Suprapubic skin (tissue), 4 donors: ENCODE results near the gene PKP2. TPM values are rescaled to one million over a fixed set of nuclear protein-coding genes. Genes with fewer than 3 reads are reported as not detected.

Experiments used
- DNase-seq, 2 donors: peaks; one replicate each; pipeline ENCODE4 v3.0.0-alpha.2; 2019; ENCODE audit warnings: low spot score in 2 of 2
- H3K27ac ChIP-seq: fragments of 200-600 bp; sonication (generic); one replicate; pipeline ENCODE4 v1.5.1; 2019
- H3K27me3 ChIP-seq: fragments of 200-600 bp; sonication (generic); one replicate; pipeline ENCODE4 v1.5.1; 2019
- H3K36me3 ChIP-seq: fragments of 200-600 bp; sonication (generic); one replicate; pipeline ENCODE4 v1.5.1; 2019
- H3K4me1 ChIP-seq: fragments of 200-600 bp; sonication (generic); one replicate; pipeline ENCODE4 v1.5.1; 2019
- H3K4me3 ChIP-seq: fragments of 200-600 bp; sonication (generic); one replicate; pipeline ENCODE4 v1.5.1; 2019; ENCODE audit warnings: mild to moderate bottlenecking
- H3K9me3 ChIP-seq: fragments of 200-600 bp; sonication (generic); one replicate; pipeline ENCODE4 v1.5.1; 2019
- EP300 ChIP-seq: sonication (generic); formaldehyde crosslinking; IDR thresholded peaks from one replicate; pipeline ENCODE4 v1.6.1; 2017; ENCODE audit warnings: antibody characterized with exemption
- POLR2A ChIP-seq, 2 donors: fragments of 450-650 bp; IDR thresholded peaks; one replicate each; pipeline ENCODE4 v1.6.1; 2017; ENCODE audit warnings: antibody characterized with exemption in 2 of 2, mild to moderate bottlenecking in 2 of 2, moderate library complexity in 2 of 2
- POLR2AphosphoS5 ChIP-seq, 3 donors: sonication (generic); formaldehyde crosslinking; IDR thresholded peaks; one replicate each; pipeline ENCODE4 v1.6.1; 2017; ENCODE audit warnings: antibody characterized with exemption in 3 of 3
- WGBS: methylation state at CpG from one replicate; pipeline ENCODE4 v1.1.5; 2018; 5-methylcytosine and 5-hydroxymethylcytosine counted together
- total RNA-seq, 4 donors: library from RNA; depleted of rRNA; stranded (reverse); fragments of >200 nt; gene quantifications; one replicate each; pipeline ENCODE4 v1.1.0, GENCODE V29; 2016
- TF ChIP-seq, protein P1 (sequence below), 2 donors: fragments of 200-600 bp in 1 of 2; fragments of 450-650 bp in 1 of 2; sonication (generic) in 1 of 2; IDR thresholded peaks; one replicate each; pipeline ENCODE4 v1.5.1; 2016 to 2019; ENCODE audit warnings: antibody characterized with exemption in 2 of 2, mild to moderate bottlenecking in 1 of 2, moderate library complexity in 1 of 2

Gene PKP2
- total RNA-seq, 4 donors from 2014 or later: 5.4 to 16.3 (median 6.0) TPM

DNA sequence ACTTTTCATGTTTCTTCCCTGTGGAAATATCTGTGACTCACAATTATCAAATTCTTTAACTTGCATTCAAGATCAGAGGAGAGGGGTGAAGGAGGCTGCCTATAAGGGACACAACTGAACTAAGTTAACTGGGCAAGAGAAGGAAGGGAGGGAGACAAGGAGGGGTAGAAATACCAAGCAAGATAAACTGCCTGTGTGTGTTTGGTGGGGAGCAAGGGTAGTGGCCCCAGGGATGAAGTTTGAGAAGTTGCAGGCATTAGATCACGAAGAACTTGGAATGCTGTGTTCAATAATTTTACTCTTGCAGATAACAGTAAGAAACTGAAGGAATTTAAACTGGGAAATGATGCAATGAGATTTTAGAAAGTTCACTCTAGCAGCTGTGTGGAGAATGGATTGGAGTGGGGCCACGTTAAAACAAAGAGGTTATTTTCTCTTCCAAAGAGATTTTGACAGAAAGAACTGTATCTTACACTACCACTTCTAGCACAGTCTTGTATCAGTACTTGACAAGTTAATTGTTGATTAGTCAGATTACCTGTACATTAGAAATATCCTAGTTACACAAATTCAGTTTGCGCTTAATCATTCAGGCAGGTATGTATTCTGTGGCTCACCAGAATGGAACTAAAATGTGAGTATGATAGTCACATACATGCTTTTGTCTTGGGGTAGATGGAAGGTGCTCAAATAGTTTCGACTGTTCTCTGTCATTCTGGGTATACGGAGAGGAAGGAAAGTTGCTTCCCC is 7.4 kb downstream of the PKP2 start:
- H3K4me3 ChIP-seq: no peak overlapping the region
- no peaks in the 10 kb centered on the region for H3K9me3 ChIP-seq
- H3K27me3 ChIP-seq: no peaks in the 10 kb centered on the region
- WGBS: 59% methylated on average over 5 of the region's 5 CpGs
- H3K4me1 ChIP-seq: peaks cover 16% of the 10 kb centered on the region
- no peak overlapping the region for H3K27ac ChIP-seq
- DNase-seq: no peak
- no peaks in the 10 kb centered on the region for H3K36me3 ChIP-seq
- no peak for TF ChIP-seq POLR2AphosphoS5 (IDR thresholded peaks at IDR 0.05)
- no peak for TF ChIP-seq POLR2A (IDR thresholded peaks at IDR 0.05)
- TF ChIP-seq, protein P1, sequence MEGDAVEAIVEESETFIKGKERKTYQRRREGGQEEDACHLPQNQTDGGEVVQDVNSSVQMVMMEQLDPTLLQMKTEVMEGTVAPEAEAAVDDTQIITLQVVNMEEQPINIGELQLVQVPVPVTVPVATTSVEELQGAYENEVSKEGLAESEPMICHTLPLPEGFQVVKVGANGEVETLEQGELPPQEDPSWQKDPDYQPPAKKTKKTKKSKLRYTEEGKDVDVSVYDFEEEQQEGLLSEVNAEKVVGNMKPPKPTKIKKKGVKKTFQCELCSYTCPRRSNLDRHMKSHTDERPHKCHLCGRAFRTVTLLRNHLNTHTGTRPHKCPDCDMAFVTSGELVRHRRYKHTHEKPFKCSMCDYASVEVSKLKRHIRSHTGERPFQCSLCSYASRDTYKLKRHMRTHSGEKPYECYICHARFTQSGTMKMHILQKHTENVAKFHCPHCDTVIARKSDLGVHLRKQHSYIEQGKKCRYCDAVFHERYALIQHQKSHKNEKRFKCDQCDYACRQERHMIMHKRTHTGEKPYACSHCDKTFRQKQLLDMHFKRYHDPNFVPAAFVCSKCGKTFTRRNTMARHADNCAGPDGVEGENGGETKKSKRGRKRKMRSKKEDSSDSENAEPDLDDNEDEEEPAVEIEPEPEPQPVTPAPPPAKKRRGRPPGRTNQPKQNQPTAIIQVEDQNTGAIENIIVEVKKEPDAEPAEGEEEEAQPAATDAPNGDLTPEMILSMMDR (IDR thresholded peaks at IDR 0.05): no peak
- TF ChIP-seq EP300: no peak

DNA sequence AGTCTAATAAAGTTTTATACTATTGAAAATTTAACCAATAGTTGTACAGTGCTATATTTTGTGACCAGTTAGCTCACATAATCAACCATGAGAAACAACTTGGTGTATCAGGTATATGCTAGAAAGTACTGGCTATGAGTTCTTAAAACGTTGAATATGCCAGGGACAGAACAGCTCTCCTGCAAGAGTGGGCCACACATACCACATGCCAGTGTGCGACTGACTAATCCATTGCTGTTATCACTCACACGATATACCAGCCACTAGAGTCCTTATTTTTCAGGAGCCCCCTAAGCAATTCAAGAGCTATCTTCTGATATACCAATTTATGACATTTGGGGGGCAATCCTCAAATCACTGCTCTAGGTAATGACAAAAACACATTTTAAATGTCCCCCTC is 9.5 kb downstream of the PKP2 start:
- 87% methylated on average over 3 of the region's 3 CpGs for WGBS
- no peak overlapping the region for H3K4me3 ChIP-seq
- TF ChIP-seq POLR2A (IDR thresholded peaks at IDR 0.05): no peak
- TF ChIP-seq EP300: no peak
- TF ChIP-seq, protein P1 (IDR thresholded peaks at IDR 0.05): no peak
- no peak for TF ChIP-seq POLR2AphosphoS5 (IDR thresholded peaks at IDR 0.05)
- no peak overlapping the region for H3K27ac ChIP-seq
- H3K9me3 ChIP-seq: no peaks in the 10 kb centered on the region
- DNase-seq: no peak
- no peaks in the 10 kb centered on the region for H3K27me3 ChIP-seq
- no peaks in the 10 kb centered on the region for H3K4me1 ChIP-seq
- no peaks in the 10 kb centered on the region for H3K36me3 ChIP-seq

DNA sequence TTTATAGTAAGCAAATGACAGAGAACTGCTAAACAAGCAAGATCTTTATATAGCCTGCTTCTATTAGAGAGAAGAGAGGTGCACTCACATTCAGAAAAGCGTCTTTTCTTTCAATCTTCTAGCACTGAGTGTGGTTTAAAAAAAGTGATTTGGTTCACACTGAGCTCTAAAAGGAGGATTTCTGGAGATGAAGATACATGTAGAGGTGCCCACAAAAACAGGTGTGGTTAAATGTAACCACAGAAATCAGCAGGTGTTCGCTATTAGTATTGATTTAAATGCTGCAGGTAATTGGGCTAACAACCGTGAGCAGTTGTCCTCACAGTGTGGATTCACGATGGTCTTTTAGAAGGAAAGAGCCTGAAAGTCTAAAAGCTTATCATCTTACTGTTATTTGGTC is 10.7 kb downstream of the PKP2 start:
- no peak for DNase-seq
- 77% methylated on average over 4 of the region's 4 CpGs for WGBS
- Histone ChIP-seq H3K27ac (no peak overlapping the region), H3K9me3 (no peaks in the 10 kb centered on the region), H3K4me1 (no peaks in the 10 kb centered on the region), H3K36me3 (no peaks in the 10 kb centered on the region), H3K4me3 (no peak overlapping the region), H3K27me3 (no peaks in the 10 kb centered on the region)
- TF ChIP-seq, protein P1 (IDR thresholded peaks at IDR 0.05): no peak
- TF ChIP-seq POLR2A (IDR thresholded peaks at IDR 0.05) (no peak), POLR2AphosphoS5 (IDR thresholded peaks at IDR 0.05) (no peak), EP300 (no peak)

DNA sequence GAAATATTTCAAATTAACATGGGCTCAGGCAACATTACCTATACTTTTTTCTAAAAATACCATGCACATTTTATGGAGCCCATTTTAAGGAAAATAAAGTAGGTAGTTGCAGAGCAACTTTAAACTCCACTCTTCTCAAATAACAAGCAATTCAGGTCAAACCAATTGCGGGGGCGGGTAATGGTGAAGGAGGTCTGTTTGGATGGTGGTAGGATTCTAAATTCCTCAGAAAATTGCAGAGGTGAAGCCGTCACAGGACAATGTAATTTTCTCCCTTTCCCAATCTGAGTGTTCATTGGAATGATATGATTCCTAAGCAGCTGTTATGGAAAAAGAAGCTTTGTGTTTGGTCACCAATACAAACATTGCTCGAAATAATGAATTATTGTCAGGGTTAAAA is 11.6 kb downstream of the PKP2 start:
- Histone ChIP-seq H3K9me3 (no peaks in the 10 kb centered on the region), H3K27ac (no peak overlapping the region), H3K36me3 (no peaks in the 10 kb centered on the region), H3K4me3 (no peak overlapping the region), H3K4me1 (no peaks in the 10 kb centered on the region), H3K27me3 (no peaks in the 10 kb centered on the region)
- no peak for DNase-seq
- WGBS: 82% methylated on average over 4 of the region's 4 CpGs
- no peak for TF ChIP-seq POLR2A (IDR thresholded peaks at IDR 0.05)
- TF ChIP-seq EP300: no peak
- no peak for TF ChIP-seq POLR2AphosphoS5 (IDR thresholded peaks at IDR 0.05)
- TF ChIP-seq, protein P1 (IDR thresholded peaks at IDR 0.05): no peak

DNA sequence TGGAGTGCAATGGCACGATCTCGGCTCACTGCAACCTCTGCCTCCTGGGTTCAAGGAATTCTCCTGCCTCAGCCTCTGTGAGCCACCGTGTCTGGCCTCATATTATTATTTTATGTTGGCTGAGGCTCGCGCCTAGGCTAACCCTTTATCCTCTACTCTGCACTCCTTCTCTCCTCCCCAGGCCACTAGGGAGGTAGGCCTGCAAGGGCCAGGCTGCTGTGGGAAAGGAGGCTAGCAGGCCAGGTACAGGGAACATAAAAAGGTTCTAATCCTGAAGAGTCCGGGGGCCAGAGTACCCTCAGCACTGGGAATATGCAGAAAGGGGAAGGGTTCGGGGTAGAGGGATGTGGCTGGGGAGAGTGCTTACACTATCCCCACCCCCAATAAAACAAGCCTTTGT is 14.9 kb downstream of the PKP2 start:
- no peaks in the 10 kb centered on the region for H3K4me1 ChIP-seq
- 83% methylated on average over 7 of the region's 7 CpGs for WGBS

More for the DNA sequence above, 14.9 kb downstream of the PKP2 start:
- Histone ChIP-seq H3K27ac (no peak overlapping the region), H3K36me3 (peaks cover 5% of the 10 kb centered on the region), H3K4me3 (no peak overlapping the region), H3K27me3 (no peaks in the 10 kb centered on the region), H3K9me3 (no peaks in the 10 kb centered on the region)
- TF ChIP-seq EP300 (no peak), POLR2AphosphoS5 (IDR thresholded peaks at IDR 0.05) (no peak), POLR2A (IDR thresholded peaks at IDR 0.05) (no peak)
- TF ChIP-seq, protein P1 (IDR thresholded peaks at IDR 0.05): no peak
- no peak for DNase-seq
